ENCODE measurements around the gene FRY. TPM values are rescaled to one million over a fixed set of nuclear protein-coding genes. Genes with fewer than 3 reads are reported as not detected.

FRY gene
- total RNA-seq, 2 donors from 2014 or later, result 122 to 165 TPM

GRCh38 chr13:32124743-32125142 is 93.2 kb downstream of the FRY start:
- Histone ChIP-seq H3K4me3 (no peak overlapping the region), H3K9me3 (peaks cover 4% of the 10 kb centered on the region), H3K4me1 (ENCODE audit: control insufficient read depth in 1 of 2, low read depth in 2 of 2) (peaks cover 13 to 31% of the 10 kb centered on the region in 2 donors), H3K27ac (peak overlapping the region; percentile 70 to 88), H3K36me3 (no peaks in the 10 kb centered on the region), H3K27me3 (replicated peaks; ENCODE audit: insufficient read depth) (no peaks in the 10 kb centered on the region)
- TF ChIP-seq, protein P1, sequence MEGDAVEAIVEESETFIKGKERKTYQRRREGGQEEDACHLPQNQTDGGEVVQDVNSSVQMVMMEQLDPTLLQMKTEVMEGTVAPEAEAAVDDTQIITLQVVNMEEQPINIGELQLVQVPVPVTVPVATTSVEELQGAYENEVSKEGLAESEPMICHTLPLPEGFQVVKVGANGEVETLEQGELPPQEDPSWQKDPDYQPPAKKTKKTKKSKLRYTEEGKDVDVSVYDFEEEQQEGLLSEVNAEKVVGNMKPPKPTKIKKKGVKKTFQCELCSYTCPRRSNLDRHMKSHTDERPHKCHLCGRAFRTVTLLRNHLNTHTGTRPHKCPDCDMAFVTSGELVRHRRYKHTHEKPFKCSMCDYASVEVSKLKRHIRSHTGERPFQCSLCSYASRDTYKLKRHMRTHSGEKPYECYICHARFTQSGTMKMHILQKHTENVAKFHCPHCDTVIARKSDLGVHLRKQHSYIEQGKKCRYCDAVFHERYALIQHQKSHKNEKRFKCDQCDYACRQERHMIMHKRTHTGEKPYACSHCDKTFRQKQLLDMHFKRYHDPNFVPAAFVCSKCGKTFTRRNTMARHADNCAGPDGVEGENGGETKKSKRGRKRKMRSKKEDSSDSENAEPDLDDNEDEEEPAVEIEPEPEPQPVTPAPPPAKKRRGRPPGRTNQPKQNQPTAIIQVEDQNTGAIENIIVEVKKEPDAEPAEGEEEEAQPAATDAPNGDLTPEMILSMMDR (IDR thresholded peaks at IDR 0.05), result no peak
- ATAC-seq (ENCODE audit: insufficient number of reproducible peaks, low FRiP score, low read depth) (no peak), DNase-seq (ENCODE audit: low spot score) (no peak)

- Histone ChIP-seq H3K4me3 (peak overlapping the region; percentile 12), H3K27me3 (replicated peaks; ENCODE audit: insufficient read depth) (no peaks in the 10 kb centered on the region), H3K27ac (peak overlapping the region; percentile 70 to 88), H3K9me3 (peaks cover 4% of the 10 kb centered on the region), H3K36me3 (no peaks in the 10 kb centered on the region), H3K4me1 (ENCODE audit: control insufficient read depth in 1 of 2, low read depth in 2 of 2) (peaks cover 13 to 26% of the 10 kb centered on the region in 2 donors)
- DNase-seq (ENCODE audit: low spot score) (no peak), ATAC-seq (ENCODE audit: insufficient number of reproducible peaks, low FRiP score, low read depth) (peak; percentile 90)
- TF ChIP-seq, protein P1 (IDR thresholded peaks at IDR 0.05), result no peak
Measured at GRCh38 chr13:32125221-32125689, 93.7 kb downstream of the FRY start.

GRCh38 chr13:32125751-32126150 is 94.2 kb downstream of the FRY start:
- peak overlapping the region; percentile 12 for H3K4me3 ChIP-seq
- H3K27me3 ChIP-seq (replicated peaks; ENCODE audit: insufficient read depth), result no peaks in the 10 kb centered on the region
- no peaks in the 10 kb centered on the region for H3K36me3 ChIP-seq
- peak overlapping the region; percentile 70 to 88 for H3K27ac ChIP-seq
- TF ChIP-seq, protein P1 (IDR thresholded peaks at IDR 0.05), result no peak
- H3K4me1 ChIP-seq (ENCODE audit: control insufficient read depth in 1 of 2, low read depth in 2 of 2), result peaks cover 13 to 24% of the 10 kb centered on the region in 2 donors
- peaks cover 4% of the 10 kb centered on the region for H3K9me3 ChIP-seq
- ATAC-seq (ENCODE audit: insufficient number of reproducible peaks, low FRiP score, low read depth) (no peak), DNase-seq (ENCODE audit: low spot score) (no peak)

- TF ChIP-seq, protein P1 (IDR thresholded peaks at IDR 0.05), result no peak
- Histone ChIP-seq H3K27me3 (replicated peaks; ENCODE audit: insufficient read depth) (no peaks in the 10 kb centered on the region), H3K27ac (peak overlapping the region; percentile 70 to 88), H3K4me3 (no peak overlapping the region), H3K36me3 (no peaks in the 10 kb centered on the region), H3K9me3 (peaks cover 4% of the 10 kb centered on the region), H3K4me1 (ENCODE audit: control insufficient read depth in 1 of 2, low read depth in 2 of 2) (peaks cover 13 to 24% of the 10 kb centered on the region in 2 donors)
- DNase-seq (ENCODE audit: low spot score) (no peak), ATAC-seq (ENCODE audit: insufficient number of reproducible peaks, low FRiP score, low read depth) (peak; percentile 86)
Measured at GRCh38 chr13:32126278-32126677, 94.7 kb downstream of the FRY start.

DNA sequence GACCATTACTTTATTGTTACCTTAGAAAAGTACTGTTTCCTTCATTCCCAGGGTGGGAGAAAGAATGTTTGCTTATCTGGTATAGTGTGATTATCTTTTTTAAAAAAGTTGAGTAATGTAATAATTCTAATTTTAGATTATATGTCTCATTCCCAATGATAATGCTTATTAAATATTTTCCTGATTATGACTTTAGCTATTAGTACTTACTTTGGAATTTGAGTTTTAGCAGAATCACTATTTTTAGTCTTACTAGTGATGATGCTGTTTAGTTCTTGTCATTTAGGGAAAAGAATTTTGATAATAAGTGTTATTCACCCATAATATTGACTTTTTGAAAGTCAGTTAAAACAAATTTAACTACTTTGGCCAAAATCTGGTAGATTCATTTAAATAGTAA is 95.2 kb downstream of the FRY start:
- Histone ChIP-seq H3K27ac (peak overlapping the region; percentile 70 to 88), H3K4me3 (no peak overlapping the region), H3K4me1 (ENCODE audit: control insufficient read depth in 1 of 2, low read depth in 2 of 2) (peaks cover 13 to 24% of the 10 kb centered on the region in 2 donors), H3K27me3 (replicated peaks; ENCODE audit: insufficient read depth) (no peaks in the 10 kb centered on the region), H3K9me3 (peaks cover 4% of the 10 kb centered on the region), H3K36me3 (no peaks in the 10 kb centered on the region)
- ATAC-seq (ENCODE audit: insufficient number of reproducible peaks, low FRiP score, low read depth), result peak; percentile 36
- TF ChIP-seq, protein P1 (IDR thresholded peaks at IDR 0.05), result no peak
- DNase-seq (ENCODE audit: low spot score), result no peak
